HG02623 (cell line): ENCODE results near the gene NLRP6.
"Not testable (repeated sequence)": the region's sequence is repeated elsewhere in the genome, so short reads cannot be mapped to it uniquely, and the experiment has no call there.

Source experiments
- ATAC-seq: cut with Tn5 transposase; IDR thresholded peaks from one replicate; pipeline ENCODE4 v1.9.1; 2021; ENCODE audit warnings: moderate library complexity; ENCODE audit not compliant: unreplicated experiment

NLRP6 gene

GRCh38 chr11:281486-282161, 3.4 kb downstream of the NLRP6 start:
- no peak for ATAC-seq

- no peak for ATAC-seq
Observed at GRCh38 chr11:282171-282570, 4.0 kb downstream of the NLRP6 start.

GRCh38 chr11:282630-283360, 4.6 kb downstream of the NLRP6 start:
- ATAC-seq, result no peak

- no peak for ATAC-seq
Observed at GRCh38 chr11:283405-284104, 5.3 kb downstream of the NLRP6 start.

GRCh38 chr11:284105-285020, 6.2 kb downstream of the NLRP6 start:
- ATAC-seq, result no peak

- ATAC-seq, result no peak
Observed at GRCh38 chr11:285021-285893, 7.0 kb downstream of the NLRP6 start.

- no peak for ATAC-seq
Observed at GRCh38 chr11:285894-286220, 7.7 kb downstream of the NLRP6 start.

- not testable (repeated sequence) for ATAC-seq
Observed at GRCh38 chr11:286977-287820, 9.0 kb downstream of the NLRP6 start.

- no peak for ATAC-seq
Observed at GRCh38 chr11:287821-288477, 9.7 kb downstream of the NLRP6 start.

- ATAC-seq, result no peak
Observed at GRCh38 chr11:288478-289397, 10.5 kb downstream of the NLRP6 start, which contains the start of gene PGGHG. PGGHG (plus strand) TSS chr11:289126; CDS start chr11:289817, 691 bp downstream.

- ATAC-seq, result no peak
Observed at GRCh38 chr11:289398-289711, 11.1 kb downstream of the NLRP6 start.

GRCh38 chr11:289712-290620, 11.8 kb downstream of the NLRP6 start:
- no peak for ATAC-seq

GRCh38 chr11:290621-291231, 12.5 kb downstream of the NLRP6 start:
- ATAC-seq, result no peak

- no peak for ATAC-seq
Observed at GRCh38 chr11:291281-292210, 13.3 kb downstream of the NLRP6 start.
